HepG2 (cell line): ENCODE data around the gene C14orf119. TPM values are rescaled to one million over a fixed set of nuclear protein-coding genes. Genes with fewer than 3 reads are reported as not detected.
A peak's percentile ranks its signal among the peaks of the same experiment; 100 is the strongest.

Source experiments
- HMGXB4 ChIP-seq, 2 experiments: sonication (generic) in 1 of 2; formaldehyde crosslinking in 1 of 2; IDR thresholded peaks; 2 replicates each; pipeline versions ENCODE4 v1.4.0 to v1.6.1; 2018 to 2020; ENCODE audit warnings: missing genetic modification reagents in 2 of 2, borderline replicate concordance in 1 of 2, low read depth in 1 of 2, mild to moderate bottlenecking in 1 of 2, missing biosample characterization in 1 of 2
- KMT2B ChIP-seq: IDR thresholded peaks from 2 replicates; pipeline ENCODE4 v1.6.1; 2016; ENCODE audit warnings: missing genetic modification reagents, missing compliant biosample characterization
- MXD3 ChIP-seq: IDR thresholded peaks from 2 replicates; pipeline ENCODE4 v1.6.1; 2016; ENCODE audit warnings: mild to moderate bottlenecking, missing biosample characterization, missing genetic modification reagents
- NFE2L1 ChIP-seq: sonication (generic); formaldehyde crosslinking; IDR thresholded peaks from 2 replicates; pipeline ENCODE4 v1.4.0; 2020; ENCODE audit warnings: missing genetic modification reagents, mild to moderate bottlenecking, borderline replicate concordance
- SRY ChIP-seq: sonication (generic); formaldehyde crosslinking; IDR thresholded peaks from 2 replicates; pipeline ENCODE4 v1.8.0; 2022; ENCODE audit warnings: mild to moderate bottlenecking, missing genetic modification reagents
- STAG1 ChIP-seq: sonication (generic); formaldehyde crosslinking; IDR thresholded peaks from 2 replicates; pipeline ENCODE4 v1.4.0; 2020; ENCODE audit warnings: missing genetic modification reagents
- XRCC5 ChIP-seq: fragments of 200-400 bp; formaldehyde crosslinking; optimal IDR thresholded peaks from 2 replicates; pipeline ENCODE3; 2017; ENCODE audit warnings: mild to moderate bottlenecking, low read length
- YY1 ChIP-seq: IDR thresholded peaks from 2 replicates; pipeline ENCODE4 v1.6.1; 2011; ENCODE audit warnings: low read length, low read depth, moderate library complexity, mild to moderate bottlenecking; ENCODE audit not compliant: insufficient read depth, insufficient replicate concordance
- ZNF280D ChIP-seq: sonication (generic); formaldehyde crosslinking; IDR thresholded peaks from 2 replicates; pipeline ENCODE4 v1.5.1; 2020; ENCODE audit warnings: mild to moderate bottlenecking, missing genetic modification reagents
- ZNF891 ChIP-seq: sonication (generic); formaldehyde crosslinking; IDR thresholded peaks from 2 replicates; pipeline ENCODE4 v1.5.0; 2020; ENCODE audit warnings: mild to moderate bottlenecking, missing genetic modification reagents
- polyA plus RNA-seq, 8 experiments: library from polyadenylated mRNA; depleted of rRNA in 3 of 8; stranded (reverse) in 7 of 8; unstranded in 1 of 8; fragments of >200 nt; fragmentation: Illumina TruSeq in 4 of 8; extraction: Trizol in 4 of 8; gene quantifications; 2 replicates each; pipeline versions ENCODE4 v1.2.1 to v1.2.3, GENCODE V29; 2011 to 2016; ENCODE audit warnings: low read depth in 4 of 8, missing spikeins in 1 of 8, mixed read lengths in 1 of 8; ENCODE audit not compliant: insufficient read depth in 1 of 8
- total RNA-seq, 5 experiments: library from RNA; depleted of rRNA; stranded (reverse); fragments of >200 nt; fragmentation: Illumina TruSeq; extraction: Trizol; gene quantifications; 2 replicates each; pipeline ENCODE4 v1.2.3, GENCODE V29; 2016; ENCODE audit warnings: low read depth in 1 of 5
- TF ChIP-seq, protein P1 (sequence below): sonication (generic); formaldehyde crosslinking; IDR thresholded peaks from 2 replicates; pipeline ENCODE4 v1.9.0; 2021; ENCODE audit warnings: missing genetic modification reagents, borderline replicate concordance

The C14orf119 gene
- total and polyA plus RNA-seq, 2 of the 13 experiments (the other 11 are each of a cell fraction or from before 2014, with no cell fraction given): 117 to 206 TPM

DNA sequence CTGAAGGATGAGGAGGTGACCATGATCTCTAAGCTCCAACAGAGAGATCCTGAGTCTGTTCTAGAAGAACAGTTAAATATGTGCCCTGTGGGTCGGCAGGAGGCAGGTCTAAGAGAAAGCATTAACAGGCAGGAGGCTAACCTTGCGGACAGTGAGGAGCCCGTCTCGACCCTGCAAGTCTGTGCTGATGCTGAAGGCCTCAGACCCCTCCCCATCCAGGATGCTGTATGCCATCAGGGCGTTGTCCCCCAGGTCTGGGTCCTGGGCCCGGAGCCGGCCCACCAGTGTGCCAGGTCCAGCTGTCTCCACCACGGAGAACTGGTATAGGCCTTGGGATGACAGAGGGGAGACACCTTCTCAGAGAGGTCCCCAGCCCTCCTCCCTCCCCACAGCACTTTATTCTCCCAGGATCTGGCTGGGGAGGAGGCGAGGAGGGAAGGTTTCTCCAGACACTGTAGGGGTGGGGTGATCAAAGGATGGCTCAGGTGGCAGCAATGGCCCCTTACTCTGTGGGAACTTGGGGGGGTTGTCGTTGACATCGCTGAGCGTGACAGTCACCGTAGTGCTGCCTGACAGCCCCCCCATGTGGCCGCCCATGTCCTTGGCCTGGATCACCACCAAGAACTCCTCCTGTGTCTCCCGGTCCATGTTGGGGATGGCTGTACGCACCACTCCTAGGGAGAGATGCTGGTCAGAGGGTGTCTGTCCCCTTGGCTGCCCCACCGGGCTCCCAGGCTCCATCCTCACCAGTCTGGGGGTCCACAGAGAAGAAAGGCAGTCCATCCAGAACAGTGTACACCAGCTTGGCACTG is 41.1 kb upstream of the C14orf119 start (continued):
- TF ChIP-seq ZNF280D (CRISPR knock-in tag) (0 out of 2 replicates have a peak, but pooled peaks have one; percentile 37), HMGXB4 (CRISPR knock-in tag; IDR thresholded peaks at IDR 0.05; ENCODE audit: borderline replicate concordance in 1 of 2, low read depth in 1 of 2) (0 out of 4 replicates have a peak, but pooled peaks of 1 of the 2 experiments have one; percentile 47), XRCC5 (peak; percentile 38), KMT2B (CRISPR knock-in tag) (no peak), ZNF891 (CRISPR knock-in tag) (0 out of 2 replicates have a peak, but pooled peaks have one; percentile 43), YY1 (peak; percentile 26), MXD3 (CRISPR knock-in tag) (0 out of 2 replicates have a peak, but pooled peaks have one; percentile 12), SRY (CRISPR knock-in tag) (no peak), NFE2L1 (CRISPR knock-in tag) (peak; percentile 18; the same call in 1 of the 2 replicates), STAG1 (CRISPR knock-in tag) (peak; percentile 88)
- TF ChIP-seq, protein P1, sequence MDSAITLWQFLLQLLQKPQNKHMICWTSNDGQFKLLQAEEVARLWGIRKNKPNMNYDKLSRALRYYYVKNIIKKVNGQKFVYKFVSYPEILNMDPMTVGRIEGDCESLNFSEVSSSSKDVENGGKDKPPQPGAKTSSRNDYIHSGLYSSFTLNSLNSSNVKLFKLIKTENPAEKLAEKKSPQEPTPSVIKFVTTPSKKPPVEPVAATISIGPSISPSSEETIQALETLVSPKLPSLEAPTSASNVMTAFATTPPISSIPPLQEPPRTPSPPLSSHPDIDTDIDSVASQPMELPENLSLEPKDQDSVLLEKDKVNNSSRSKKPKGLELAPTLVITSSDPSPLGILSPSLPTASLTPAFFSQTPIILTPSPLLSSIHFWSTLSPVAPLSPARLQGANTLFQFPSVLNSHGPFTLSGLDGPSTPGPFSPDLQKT: 0 out of 2 replicates have a peak, but pooled peaks have one; percentile 63
